ENCODE results near the gene PHACTR3. TPM values are rescaled to one million over a fixed set of nuclear protein-coding genes. Genes with fewer than 3 reads are reported as not detected.

Gene PHACTR3
- total and polyA plus RNA-seq, 2 of the 8 experiments (the other 6 are each of a cell fraction or from before 2014, with no cell fraction given): 0.05 to 0.13 TPM

DNA sequence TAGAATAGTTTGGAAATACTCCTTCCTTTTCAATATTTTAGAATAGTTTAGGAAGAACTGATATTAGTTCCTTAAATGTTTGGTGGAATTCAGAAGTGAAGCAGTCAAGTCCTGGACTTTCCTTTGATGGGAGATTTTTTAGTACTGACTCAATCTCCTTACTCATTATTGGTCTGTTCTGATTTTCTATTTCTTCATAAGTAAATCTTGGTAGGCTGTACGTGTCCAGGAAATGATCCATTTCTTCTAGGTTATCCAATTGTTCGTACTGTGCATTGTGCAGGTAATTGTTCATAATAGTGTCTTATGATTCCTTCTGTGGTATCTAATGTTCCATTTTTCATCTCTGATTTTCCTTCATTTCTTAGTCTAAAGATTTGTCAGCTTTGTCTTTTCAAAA, 190.2 kb downstream of the PHACTR3 start (continued):
- TF ChIP-seq, protein P1, sequence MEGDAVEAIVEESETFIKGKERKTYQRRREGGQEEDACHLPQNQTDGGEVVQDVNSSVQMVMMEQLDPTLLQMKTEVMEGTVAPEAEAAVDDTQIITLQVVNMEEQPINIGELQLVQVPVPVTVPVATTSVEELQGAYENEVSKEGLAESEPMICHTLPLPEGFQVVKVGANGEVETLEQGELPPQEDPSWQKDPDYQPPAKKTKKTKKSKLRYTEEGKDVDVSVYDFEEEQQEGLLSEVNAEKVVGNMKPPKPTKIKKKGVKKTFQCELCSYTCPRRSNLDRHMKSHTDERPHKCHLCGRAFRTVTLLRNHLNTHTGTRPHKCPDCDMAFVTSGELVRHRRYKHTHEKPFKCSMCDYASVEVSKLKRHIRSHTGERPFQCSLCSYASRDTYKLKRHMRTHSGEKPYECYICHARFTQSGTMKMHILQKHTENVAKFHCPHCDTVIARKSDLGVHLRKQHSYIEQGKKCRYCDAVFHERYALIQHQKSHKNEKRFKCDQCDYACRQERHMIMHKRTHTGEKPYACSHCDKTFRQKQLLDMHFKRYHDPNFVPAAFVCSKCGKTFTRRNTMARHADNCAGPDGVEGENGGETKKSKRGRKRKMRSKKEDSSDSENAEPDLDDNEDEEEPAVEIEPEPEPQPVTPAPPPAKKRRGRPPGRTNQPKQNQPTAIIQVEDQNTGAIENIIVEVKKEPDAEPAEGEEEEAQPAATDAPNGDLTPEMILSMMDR (IDR thresholded peaks at IDR 0.05; ENCODE audit: control extremely low read depth in 1 of 3, insufficient read depth in 1 of 3, low read depth in 1 of 3, low read length in 3 of 3): no peak
